Suprapubic skin (tissue), 4 donors: Measurements from ENCODE around the gene POLG. TPM values are rescaled to one million over a fixed set of nuclear protein-coding genes. Genes with fewer than 3 reads are reported as not detected.

Experiments
- DNase-seq, 2 donors: peaks; one replicate each; pipeline ENCODE4 v3.0.0-alpha.2; 2019; ENCODE audit warnings: low spot score in 2 of 2
- H3K27ac ChIP-seq: fragments of 200-600 bp; sonication (generic); one replicate; pipeline ENCODE4 v1.5.1; 2019
- H3K27me3 ChIP-seq: fragments of 200-600 bp; sonication (generic); one replicate; pipeline ENCODE4 v1.5.1; 2019
- H3K36me3 ChIP-seq: fragments of 200-600 bp; sonication (generic); one replicate; pipeline ENCODE4 v1.5.1; 2019
- H3K4me1 ChIP-seq: fragments of 200-600 bp; sonication (generic); one replicate; pipeline ENCODE4 v1.5.1; 2019
- H3K4me3 ChIP-seq: fragments of 200-600 bp; sonication (generic); one replicate; pipeline ENCODE4 v1.5.1; 2019; ENCODE audit warnings: mild to moderate bottlenecking
- H3K9me3 ChIP-seq: fragments of 200-600 bp; sonication (generic); one replicate; pipeline ENCODE4 v1.5.1; 2019
- EP300 ChIP-seq: sonication (generic); formaldehyde crosslinking; IDR thresholded peaks from one replicate; pipeline ENCODE4 v1.6.1; 2017; ENCODE audit warnings: antibody characterized with exemption
- POLR2A ChIP-seq, 2 donors: fragments of 450-650 bp; IDR thresholded peaks; one replicate each; pipeline ENCODE4 v1.6.1; 2017; ENCODE audit warnings: antibody characterized with exemption in 2 of 2, mild to moderate bottlenecking in 2 of 2, moderate library complexity in 2 of 2
- POLR2AphosphoS5 ChIP-seq, 3 donors: sonication (generic); formaldehyde crosslinking; IDR thresholded peaks; one replicate each; pipeline ENCODE4 v1.6.1; 2017; ENCODE audit warnings: antibody characterized with exemption in 3 of 3
- WGBS: methylation state at CpG from one replicate; pipeline ENCODE4 v1.1.5; 2018; 5-methylcytosine and 5-hydroxymethylcytosine counted together
- total RNA-seq, 4 donors: library from RNA; depleted of rRNA; stranded (reverse); fragments of >200 nt; gene quantifications; one replicate each; pipeline ENCODE4 v1.1.0, GENCODE V29; 2016
- TF ChIP-seq, protein P1 (sequence below), 2 donors: fragments of 200-600 bp in 1 of 2; fragments of 450-650 bp in 1 of 2; sonication (generic) in 1 of 2; IDR thresholded peaks; one replicate each; pipeline ENCODE4 v1.5.1; 2016 to 2019; ENCODE audit warnings: antibody characterized with exemption in 2 of 2, mild to moderate bottlenecking in 1 of 2, moderate library complexity in 1 of 2

POLG gene
- total RNA-seq, 4 donors from 2014 or later: 78.7 to 131 (median 94.6) TPM

DNA sequence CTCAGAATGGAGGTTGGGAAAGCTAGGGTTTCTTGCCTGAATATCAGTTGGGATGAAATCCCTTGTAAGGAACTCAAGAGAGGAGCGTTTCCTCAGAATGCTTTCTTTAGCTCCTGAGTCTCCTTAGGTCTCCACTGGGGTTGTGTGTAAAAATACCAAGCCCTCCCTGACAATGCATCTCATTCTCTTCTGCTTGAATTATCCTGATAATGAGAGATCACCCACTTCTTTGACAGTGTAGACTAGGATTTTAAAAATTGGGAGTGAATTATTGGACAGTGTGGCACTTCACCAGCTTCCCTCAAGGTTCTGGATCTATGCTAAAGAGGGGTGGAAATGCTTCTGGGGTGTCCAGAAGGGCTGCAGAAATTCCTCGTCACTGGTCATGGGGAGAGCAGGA lies 41.8 kb upstream of the POLG start:
- Histone ChIP-seq H3K36me3 (no peaks in the 10 kb centered on the region), H3K4me1 (peaks cover 36% of the 10 kb centered on the region), H3K4me3 (no peak overlapping the region), H3K27ac (no peak overlapping the region), H3K27me3 (peaks cover 98% of the 10 kb centered on the region), H3K9me3 (no peaks in the 10 kb centered on the region)
- DNase-seq: no peak
- WGBS: 58% methylated on average over 2 of the region's 2 CpGs
- TF ChIP-seq EP300 (no peak), POLR2AphosphoS5 (IDR thresholded peaks at IDR 0.05) (no peak)

DNA sequence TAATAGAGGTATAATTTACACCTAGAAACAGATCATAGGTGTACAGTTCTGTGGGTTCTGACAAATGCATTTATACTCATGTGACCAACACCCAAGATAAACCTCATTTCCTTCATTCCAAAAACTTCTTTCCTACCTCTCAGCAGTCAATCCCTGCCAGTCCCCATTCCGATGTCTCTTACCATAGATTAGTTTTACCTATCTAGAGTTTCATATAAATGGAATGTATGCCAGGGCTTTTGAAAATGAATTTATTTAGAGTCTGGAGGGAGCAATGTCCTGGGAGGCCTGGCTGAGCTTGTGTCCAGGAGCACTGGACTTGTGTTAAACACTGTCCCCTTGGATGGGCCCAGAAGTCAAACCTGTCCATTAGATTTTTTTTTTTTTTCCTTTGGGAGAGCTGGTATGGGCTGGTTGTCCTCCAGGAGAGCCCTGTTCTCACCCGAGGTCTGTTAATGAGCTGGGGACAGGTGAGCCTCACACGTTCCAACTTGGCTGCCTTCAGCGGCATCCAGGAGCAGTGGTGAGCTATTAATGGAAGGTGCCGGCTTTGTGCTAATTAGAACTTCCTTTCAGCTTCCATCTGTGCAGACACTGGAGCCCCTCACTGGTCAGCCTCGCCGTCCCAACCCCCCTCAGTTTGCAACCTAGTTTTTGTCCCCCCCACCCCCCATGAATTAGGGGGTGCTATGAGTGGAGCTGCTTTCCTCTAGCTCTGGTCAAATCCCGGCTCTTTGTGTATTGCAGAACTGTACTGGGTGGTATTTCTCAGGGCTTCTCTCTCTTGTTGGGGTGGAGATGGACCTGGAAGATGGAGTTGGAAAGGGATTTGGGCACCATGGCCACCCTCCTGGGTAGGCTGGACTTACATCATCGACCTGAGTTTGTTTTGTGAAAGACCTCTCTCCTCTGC lies 40.7 kb upstream of the POLG start:
- no peaks in the 10 kb centered on the region for H3K36me3 ChIP-seq
- no peak overlapping the region for H3K27ac ChIP-seq
- TF ChIP-seq POLR2AphosphoS5 (IDR thresholded peaks at IDR 0.05) (no peak), EP300 (no peak), POLR2A (IDR thresholded peaks at IDR 0.05) (no peak)
- TF ChIP-seq, protein P1, sequence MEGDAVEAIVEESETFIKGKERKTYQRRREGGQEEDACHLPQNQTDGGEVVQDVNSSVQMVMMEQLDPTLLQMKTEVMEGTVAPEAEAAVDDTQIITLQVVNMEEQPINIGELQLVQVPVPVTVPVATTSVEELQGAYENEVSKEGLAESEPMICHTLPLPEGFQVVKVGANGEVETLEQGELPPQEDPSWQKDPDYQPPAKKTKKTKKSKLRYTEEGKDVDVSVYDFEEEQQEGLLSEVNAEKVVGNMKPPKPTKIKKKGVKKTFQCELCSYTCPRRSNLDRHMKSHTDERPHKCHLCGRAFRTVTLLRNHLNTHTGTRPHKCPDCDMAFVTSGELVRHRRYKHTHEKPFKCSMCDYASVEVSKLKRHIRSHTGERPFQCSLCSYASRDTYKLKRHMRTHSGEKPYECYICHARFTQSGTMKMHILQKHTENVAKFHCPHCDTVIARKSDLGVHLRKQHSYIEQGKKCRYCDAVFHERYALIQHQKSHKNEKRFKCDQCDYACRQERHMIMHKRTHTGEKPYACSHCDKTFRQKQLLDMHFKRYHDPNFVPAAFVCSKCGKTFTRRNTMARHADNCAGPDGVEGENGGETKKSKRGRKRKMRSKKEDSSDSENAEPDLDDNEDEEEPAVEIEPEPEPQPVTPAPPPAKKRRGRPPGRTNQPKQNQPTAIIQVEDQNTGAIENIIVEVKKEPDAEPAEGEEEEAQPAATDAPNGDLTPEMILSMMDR (IDR thresholded peaks at IDR 0.05): no peak
- no peaks in the 10 kb centered on the region for H3K9me3 ChIP-seq
- no peak for DNase-seq
- WGBS: 36% methylated on average over 9 of the region's 9 CpGs
- peaks cover 98% of the 10 kb centered on the region for H3K27me3 ChIP-seq
- H3K4me1 ChIP-seq: peaks cover 46% of the 10 kb centered on the region
- H3K4me3 ChIP-seq: no peak overlapping the region

DNA sequence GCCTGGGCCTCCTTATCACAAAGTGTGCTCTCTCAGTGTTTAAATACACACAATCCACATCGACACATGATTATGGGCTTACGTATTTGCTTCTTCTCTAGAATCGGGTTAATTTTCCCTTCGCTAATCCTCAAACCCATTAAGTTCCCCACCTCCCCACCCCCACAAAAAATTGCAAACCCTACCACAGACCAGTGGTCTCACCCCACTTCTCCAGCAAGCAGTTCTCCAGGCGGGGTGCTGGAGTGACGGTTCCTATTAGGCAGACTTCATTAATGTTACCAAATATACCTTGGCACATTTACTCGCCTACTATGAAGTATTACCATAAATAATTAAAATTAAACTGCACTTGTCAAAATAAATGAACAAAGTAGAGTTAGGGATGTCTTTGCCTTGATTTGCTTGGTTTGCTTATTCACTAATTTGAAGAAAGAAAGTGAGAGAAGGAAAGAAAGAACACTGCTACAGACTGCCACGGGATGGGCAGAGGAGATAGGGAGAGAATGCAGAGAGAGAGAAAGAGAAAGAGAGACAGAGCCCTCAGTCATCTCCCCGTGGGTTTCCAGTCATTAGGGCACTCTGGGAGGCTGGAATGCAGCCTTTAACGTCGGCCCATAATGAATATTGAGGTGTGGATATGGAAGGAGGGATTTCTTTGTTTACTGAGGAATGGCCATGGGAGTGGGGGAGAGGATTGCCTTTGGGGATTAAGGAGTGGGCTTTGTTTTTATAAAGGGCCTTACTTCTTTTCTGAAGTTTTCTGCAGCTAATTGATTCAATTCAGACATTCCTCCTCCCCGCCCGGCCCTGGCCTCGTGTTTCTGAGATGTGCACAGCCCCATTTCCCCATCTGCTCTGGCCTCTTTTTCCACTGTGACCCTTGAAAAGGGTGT lies 39.7 kb upstream of the POLG start:
- Histone ChIP-seq H3K9me3 (no peaks in the 10 kb centered on the region), H3K27ac (no peak overlapping the region), H3K36me3 (no peaks in the 10 kb centered on the region), H3K4me1 (peaks cover 42% of the 10 kb centered on the region), H3K27me3 (peaks cover 98% of the 10 kb centered on the region), H3K4me3 (no peak overlapping the region)
- DNase-seq: no peak
- TF ChIP-seq, protein P1 (IDR thresholded peaks at IDR 0.05): no peak
- TF ChIP-seq EP300 (no peak), POLR2AphosphoS5 (IDR thresholded peaks at IDR 0.05) (no peak), POLR2A (IDR thresholded peaks at IDR 0.05) (no peak)
- WGBS: 43% methylated on average over 14 of the region's 14 CpGs

DNA sequence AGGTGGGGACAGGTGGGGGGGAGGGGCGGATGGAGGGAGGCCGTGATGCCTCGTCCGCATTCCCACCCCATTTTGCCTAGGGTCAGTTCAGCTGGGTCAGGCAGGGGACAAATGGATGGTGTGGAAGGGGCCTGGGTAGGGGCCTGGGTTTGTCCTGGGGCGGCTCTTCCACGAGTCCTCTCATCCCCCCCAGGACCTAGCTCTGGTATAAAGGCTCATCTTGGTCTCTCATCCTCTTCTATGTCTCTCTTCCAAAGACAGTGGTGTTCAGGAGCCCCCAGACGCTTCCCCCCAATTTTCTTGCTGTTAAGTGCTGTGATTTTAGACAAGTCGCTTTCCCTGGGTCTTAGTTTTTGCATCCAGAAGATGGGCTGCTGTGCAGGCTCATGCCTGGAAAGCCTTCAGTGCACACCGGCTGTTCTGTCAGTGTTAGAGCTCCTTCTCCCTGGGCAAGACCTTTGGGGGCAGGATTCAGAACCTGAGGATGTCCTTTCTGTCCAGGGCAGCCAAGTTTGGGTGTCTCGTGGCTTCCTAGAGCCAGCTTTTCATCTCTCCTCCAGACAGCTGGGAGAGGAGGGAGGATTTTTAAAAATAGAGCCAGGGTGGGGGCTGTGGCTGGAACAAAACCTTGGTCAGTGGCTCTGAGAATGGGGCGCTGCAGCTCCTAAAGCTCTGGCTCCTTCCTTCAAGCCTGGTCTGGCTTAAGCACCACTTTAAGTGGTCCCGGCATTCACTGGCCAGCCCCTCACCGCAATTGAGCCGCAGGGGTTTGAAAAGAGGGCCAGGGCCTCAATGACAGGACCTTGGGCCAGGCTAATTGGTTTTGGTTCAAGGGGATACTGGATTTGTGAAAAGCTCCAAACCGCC lies 37.7 kb upstream of the POLG start:
- DNase-seq: no peak
- H3K4me1 ChIP-seq: peaks cover 31% of the 10 kb centered on the region
- TF ChIP-seq EP300 (no peak), POLR2AphosphoS5 (IDR thresholded peaks at IDR 0.05) (no peak), POLR2A (IDR thresholded peaks at IDR 0.05) (no peak)
- TF ChIP-seq, protein P1 (IDR thresholded peaks at IDR 0.05): no peak
- peaks cover 98% of the 10 kb centered on the region for H3K27me3 ChIP-seq
- no peak overlapping the region for H3K27ac ChIP-seq
- H3K4me3 ChIP-seq: no peak overlapping the region
- H3K36me3 ChIP-seq: no peaks in the 10 kb centered on the region
- H3K9me3 ChIP-seq: no peaks in the 10 kb centered on the region
- 47% methylated on average over 15 of the region's 15 CpGs for WGBS
